HuH-7 (cell line): ENCODE measurements around the gene KRTAP10-12.
"Not testable (repeated sequence)": the region's sequence is repeated elsewhere in the genome, so short reads cannot be mapped to it uniquely, and the experiment has no call there.

Experiments
- DNase-seq: peaks from one replicate; pipeline ENCODE4 v3.0.0; 2011; ENCODE audit warnings: low spot score

KRTAP10-12 gene

GRCh38 chr21:44697172-44697810 lies at the start of gene KRTAP10-12:
Gene KRTAP10-12, plus strand, starts transcription at chr21:44697172. Its CDS starts 30 bp downstream, at chr21:44697202.
- not testable (repeated sequence) for DNase-seq

GRCh38 chr21:44647222-44647552 lies 49.8 kb upstream of the KRTAP10-12 start:
- DNase-seq = no peak

DNA sequence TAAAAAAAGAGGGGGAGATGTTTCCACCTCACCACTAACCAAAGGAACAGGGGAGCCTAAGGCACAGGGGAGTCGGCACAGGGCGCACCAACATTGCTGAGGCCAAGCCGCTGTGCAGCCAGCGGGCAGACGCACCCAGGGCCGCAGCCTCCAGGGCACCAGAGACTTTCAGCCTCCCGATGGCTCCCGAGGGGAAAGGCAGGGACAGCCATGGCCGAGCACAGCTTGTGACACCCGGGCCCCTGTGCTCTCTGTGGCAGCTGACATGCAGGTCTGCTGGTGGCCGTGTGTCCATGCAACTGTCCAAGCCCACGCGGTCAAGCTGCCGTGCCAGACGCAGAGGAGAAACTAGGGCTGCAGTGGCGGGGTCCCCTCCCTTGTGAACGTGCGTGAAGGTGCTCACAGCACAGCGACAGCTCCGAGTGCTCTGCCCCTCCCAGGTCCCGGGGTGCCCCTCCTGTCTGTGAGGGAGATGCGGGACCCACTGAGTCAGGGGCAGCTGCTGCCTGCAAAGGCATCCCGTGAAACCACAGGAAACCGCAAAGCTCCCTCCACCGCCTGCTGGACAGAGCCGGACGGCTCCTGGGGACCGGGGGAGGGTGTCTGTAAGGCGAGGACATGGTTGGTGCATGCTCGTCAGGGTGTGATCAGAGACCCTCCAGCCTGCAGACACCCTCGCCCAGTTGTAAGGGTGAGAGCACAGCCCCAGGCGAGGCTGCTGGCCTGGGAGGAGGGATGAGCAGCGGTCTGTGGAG lies 48.2 kb upstream of the KRTAP10-12 start:
- DNase-seq = no peak

- DNase-seq = no peak
Measured at GRCh38 chr21:44649521-44650100, 47.4 kb upstream of the KRTAP10-12 start.

DNA sequence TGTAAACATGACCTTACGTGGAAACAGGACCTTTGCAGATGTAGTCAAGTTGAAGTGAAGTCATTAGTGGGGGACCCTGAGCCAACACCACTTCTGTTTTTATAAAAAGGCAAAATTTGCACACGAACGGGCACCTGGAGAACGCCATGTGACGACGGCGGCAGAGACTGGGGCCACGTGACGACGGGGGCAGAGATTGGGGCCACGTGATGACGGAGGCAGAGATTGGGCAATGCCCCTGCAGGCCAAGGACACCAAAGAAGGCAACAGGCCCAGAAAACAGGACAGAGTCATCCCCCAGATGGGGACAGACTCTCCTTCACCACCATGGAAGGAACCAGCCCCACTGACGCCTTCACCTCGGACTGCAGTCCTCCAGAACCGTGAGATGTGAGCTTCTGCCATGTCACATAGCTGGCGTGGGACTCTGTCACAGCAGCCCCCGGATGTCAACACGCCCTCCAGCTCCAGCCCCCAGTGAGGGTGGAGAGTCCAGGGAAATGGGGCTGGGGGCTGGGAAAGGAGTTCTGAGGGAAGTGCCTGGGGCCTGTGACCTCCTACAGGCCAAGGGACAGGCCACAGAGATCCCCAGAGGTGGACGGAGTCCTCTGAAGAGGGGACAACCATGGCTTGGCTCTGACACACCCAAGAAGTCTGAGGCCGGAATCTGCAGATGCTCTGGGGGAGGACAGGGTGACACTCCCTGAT lies 46.6 kb upstream of the KRTAP10-12 start:
- no peak for DNase-seq

GRCh38 chr21:44650973-44651675 lies 45.8 kb upstream of the KRTAP10-12 start:
- DNase-seq = no peak

- DNase-seq = no peak
Measured at GRCh38 chr21:44653123-44653522, 43.8 kb upstream of the KRTAP10-12 start.

DNA sequence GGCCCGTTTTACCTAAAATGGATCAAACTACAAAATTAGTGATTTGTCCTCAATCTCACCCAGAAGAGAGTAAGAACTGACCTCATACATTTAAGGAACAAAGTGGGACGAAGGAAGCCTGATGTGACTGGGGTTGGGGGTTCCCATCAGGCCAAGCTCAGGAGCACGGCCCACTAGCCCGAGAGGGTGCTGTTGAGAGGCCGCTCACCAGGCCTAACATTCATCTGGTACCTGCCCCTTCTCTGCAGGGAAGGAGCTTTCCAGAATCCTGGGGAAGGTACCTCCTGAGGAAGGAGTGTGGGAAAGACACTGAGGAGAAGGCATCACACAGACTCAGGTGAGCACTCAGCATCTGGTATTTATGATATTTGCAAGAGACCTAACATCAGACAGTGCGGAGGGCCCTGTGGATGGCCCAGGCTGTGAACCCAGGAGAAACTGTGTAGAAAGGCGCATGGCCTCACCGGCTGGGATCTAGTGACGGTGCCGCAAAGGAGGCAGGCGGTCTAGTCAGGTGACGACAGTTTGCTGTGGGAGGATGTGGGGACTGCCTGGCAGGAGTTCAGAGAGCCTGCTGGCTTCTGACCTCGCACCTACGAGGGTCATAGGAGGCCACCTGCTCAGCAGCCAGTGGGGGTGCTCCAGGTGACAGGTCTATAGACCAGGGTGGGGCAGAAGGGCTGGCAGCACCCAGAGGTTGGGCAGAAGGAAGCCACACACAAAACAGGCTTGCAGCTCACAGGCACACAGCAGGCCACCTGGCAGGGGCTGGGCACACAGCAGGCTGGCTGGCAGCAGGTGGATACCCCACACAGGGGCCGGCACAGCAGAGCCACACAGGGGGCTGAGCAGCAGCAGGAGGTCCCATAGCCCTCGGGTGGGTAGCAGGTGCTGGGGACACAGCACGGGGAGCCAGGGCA lies 43.1 kb upstream of the KRTAP10-12 start:
- DNase-seq = no peak

DNA sequence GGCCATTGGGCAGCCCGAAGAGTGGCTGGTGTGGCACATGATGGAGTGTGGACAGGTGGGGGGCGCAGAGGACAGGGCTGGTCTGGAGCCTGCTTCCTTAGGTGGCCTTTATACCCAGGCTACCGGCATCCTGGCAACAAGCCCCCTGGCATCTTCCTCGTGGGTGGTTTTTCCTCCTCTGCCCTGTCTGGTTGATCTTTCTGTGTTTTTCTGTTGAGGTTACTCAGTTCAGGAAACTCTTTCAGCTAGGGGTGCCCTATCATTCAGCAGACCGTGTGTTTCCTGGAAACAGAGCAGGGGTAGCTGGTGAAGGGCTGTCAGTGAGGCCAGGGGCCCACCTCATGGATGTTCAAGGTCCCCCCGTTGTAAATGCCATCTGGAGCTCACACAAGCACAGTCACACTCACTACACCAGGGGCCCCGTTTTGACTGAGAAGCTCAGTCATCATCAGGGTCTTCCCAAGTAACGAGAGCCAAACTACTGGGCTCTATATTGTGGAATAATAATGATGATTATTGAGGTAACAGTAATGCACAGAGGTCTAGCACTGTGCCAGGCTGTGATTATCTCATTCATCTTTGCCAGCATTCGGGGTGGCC lies 42.3 kb upstream of the KRTAP10-12 start, which contains the start of gene KRTAP12-4:
KRTAP12-4 (minus strand) TSS at position 84 of the 600 bp plus-strand sequence; CDS start at position 39, 45 bp downstream.
- no peak for DNase-seq

DNA sequence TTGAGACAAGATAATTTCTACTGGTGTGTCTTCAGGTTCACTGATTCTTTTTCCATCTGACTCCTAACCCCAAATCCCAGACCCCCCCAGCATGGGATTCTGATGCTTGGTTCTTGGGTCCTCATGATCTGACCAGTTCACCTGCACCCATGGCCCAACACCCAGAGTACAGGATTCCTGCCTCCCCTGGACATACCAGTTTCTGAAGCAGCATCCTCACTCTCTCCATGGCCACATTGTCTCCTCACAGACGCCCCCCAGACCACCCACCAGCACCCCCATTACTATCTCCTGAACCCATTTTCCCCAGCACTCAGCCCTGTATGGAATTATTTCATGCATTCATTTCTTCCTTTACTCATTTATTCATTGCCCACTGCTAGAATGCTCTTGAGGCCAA lies 40.1 kb upstream of the KRTAP10-12 start:
- DNase-seq = no peak

DNA sequence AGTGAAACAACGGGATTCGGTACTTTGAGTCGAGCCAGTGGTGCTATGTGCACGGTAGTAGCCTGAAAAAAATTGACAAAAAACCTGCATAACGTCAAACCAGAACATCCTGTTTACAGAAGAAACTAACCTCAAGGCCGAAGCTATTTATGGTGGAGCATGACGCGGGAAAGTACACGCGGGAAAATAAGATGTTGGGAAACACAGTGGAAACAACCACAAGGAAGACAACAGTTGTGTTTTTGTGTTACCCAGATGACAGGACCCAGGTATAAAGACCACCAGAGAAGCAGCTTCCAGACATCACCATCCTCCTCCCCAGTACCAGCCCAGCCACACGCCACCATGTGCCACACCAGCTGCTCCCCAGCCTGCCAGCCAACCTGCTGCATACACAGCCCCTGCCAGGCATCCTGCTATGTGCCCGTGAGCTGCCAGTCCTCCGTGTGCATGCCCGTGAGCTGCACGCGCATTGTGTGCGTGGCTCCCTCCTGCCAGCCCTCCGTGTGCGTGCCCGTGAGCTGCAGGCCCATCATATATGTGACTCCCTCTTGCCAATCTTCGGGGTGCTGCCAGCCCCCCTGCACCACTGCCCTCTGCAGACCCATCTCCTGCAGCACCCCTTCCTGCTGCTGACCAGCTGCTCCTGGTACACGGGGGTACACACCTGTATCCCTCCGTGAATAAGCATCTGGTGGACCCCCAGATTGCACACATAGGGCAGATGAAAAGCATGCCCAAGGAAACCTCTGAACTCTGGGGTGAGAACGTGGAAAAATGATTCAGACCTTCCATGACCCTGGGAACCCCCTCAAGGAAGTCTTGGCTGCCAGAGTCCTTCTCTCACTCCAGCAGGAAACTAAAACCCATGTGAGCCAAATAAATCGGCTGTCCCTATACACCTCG lies 39.1 kb upstream of the KRTAP10-12 start, which contains the start of gene KRTAP12-3:
KRTAP12-3 (plus strand) TSS at position 298 of the 906 bp plus-strand sequence; CDS start at position 346, 48 bp downstream.
- no peak for DNase-seq

GRCh38 chr21:44658541-44658910 lies 38.4 kb upstream of the KRTAP10-12 start:
- no peak for DNase-seq

- DNase-seq = no peak
Measured at GRCh38 chr21:44658913-44659595, 37.9 kb upstream of the KRTAP10-12 start.

DNA sequence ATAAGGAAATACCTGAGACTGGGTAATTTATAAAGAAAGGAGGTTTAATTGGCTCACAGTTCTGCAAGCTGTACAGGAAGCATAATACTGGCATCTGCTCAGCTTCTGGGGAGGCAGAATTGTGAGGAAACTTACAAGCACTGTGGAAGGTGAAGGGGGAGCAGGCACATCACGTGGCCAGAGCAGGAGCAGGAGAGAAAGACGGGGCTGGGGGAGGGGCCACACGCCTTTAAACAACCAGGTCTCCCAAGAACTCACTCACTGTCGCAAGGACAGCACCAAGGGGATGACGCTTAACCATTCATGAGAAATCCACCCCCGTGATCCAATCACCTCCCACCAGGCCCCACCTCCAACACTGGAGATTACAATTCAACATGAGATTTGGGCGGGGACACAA lies 35.4 kb upstream of the KRTAP10-12 start:
- DNase-seq = not testable (repeated sequence)

DNA sequence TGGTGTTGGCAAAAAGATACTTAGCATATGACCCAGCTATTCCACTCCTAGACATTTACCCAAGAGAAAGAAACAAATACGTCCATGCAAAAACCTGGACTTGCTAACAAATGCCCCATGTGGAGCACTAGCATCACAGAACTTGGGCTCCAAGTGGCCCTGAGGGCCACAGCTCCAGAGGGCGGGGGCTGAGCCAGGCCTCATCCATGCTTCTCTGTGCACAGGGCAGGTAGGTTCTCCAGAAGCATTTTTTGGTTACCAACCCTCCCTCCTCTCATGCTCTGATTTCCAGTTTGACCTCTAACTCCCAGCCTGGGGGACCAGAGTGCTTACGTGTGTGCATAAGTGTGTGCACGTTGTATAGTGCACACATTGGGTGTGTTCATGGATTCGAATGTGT lies 32.3 kb upstream of the KRTAP10-12 start:
- no peak for DNase-seq

GRCh38 chr21:44666401-44667320 lies 30.3 kb upstream of the KRTAP10-12 start, which contains the start of gene KRTAP12-2:
Gene KRTAP12-2, minus strand, starts transcription at chr21:44666927. Its CDS starts 41 bp downstream, at chr21:44666886.
- no peak for DNase-seq

- no peak for DNase-seq
Measured at GRCh38 chr21:44667612-44668011, 29.4 kb upstream of the KRTAP10-12 start.
